ENCODE results near the gene TRIM71. TPM values are rescaled to one million over a fixed set of nuclear protein-coding genes. Genes with fewer than 3 reads are reported as not detected.
A peak's percentile ranks its signal among the peaks of the same experiment; 100 is the strongest.

TRIM71 gene
- polyA plus RNA-seq, 6 donors from 2014 or later: not detected

GRCh38 chr3:32852146-32852545, 34.3 kb downstream of the TRIM71 start:
- Mint-ChIP-seq H3K4me1 (no peaks in the 10 kb centered on the region), H3K27me3 (peaks cover 0 to 10% (median 0%) of the 10 kb centered on the region in 3 donors), H3K36me3 (no peaks in the 10 kb centered on the region), H3K9me3 (no peaks in the 10 kb centered on the region), H3K27ac (peak overlapping the region in 1 of 6 donors; percentile 58), H3K4me3 (no peak overlapping the region)
- no peak for DNase-seq
- no peak for ATAC-seq (ENCODE audit: low read depth in 2 of 2)

- Mint-ChIP-seq H3K4me3 (no peak overlapping the region), H3K27me3 (peaks cover 0 to 10% (median 0%) of the 10 kb centered on the region in 3 donors), H3K36me3 (no peaks in the 10 kb centered on the region), H3K27ac (no peak overlapping the region), H3K9me3 (no peaks in the 10 kb centered on the region), H3K4me1 (no peaks in the 10 kb centered on the region)
- DNase-seq: no peak
- no peak for ATAC-seq (ENCODE audit: low read depth in 2 of 2)
Observed at GRCh38 chr3:32855350-32855953, 37.7 kb downstream of the TRIM71 start.

GRCh38 chr3:32856355-32856889, 38.6 kb downstream of the TRIM71 start:
- H3K27ac Mint-ChIP-seq: no peak overlapping the region
- H3K4me1 Mint-ChIP-seq: no peaks in the 10 kb centered on the region
- H3K9me3 Mint-ChIP-seq: no peaks in the 10 kb centered on the region
- no peak overlapping the region for H3K4me3 Mint-ChIP-seq
- no peak for ATAC-seq (ENCODE audit: low read depth in 2 of 2)
- DNase-seq: no peak
- H3K27me3 Mint-ChIP-seq: peaks cover 0 to 9% (median 0%) of the 10 kb centered on the region in 3 donors
- H3K36me3 Mint-ChIP-seq: no peaks in the 10 kb centered on the region

GRCh38 chr3:32856901-32857507, 39.2 kb downstream of the TRIM71 start:
- Mint-ChIP-seq H3K36me3 (no peaks in the 10 kb centered on the region), H3K4me1 (no peaks in the 10 kb centered on the region), H3K4me3 (no peak overlapping the region), H3K27ac (no peak overlapping the region), H3K27me3 (peaks cover 0 to 3% (median 0%) of the 10 kb centered on the region in 3 donors), H3K9me3 (no peaks in the 10 kb centered on the region)
- ATAC-seq (ENCODE audit: low read depth in 2 of 2) (no peak), DNase-seq (no peak)

GRCh38 chr3:32857921-32858320, 40.1 kb downstream of the TRIM71 start:
- DNase-seq (no peak), ATAC-seq (ENCODE audit: low read depth in 2 of 2) (no peak)
- H3K36me3 Mint-ChIP-seq: no peaks in the 10 kb centered on the region
- no peaks in the 10 kb centered on the region for H3K9me3 Mint-ChIP-seq
- no peaks in the 10 kb centered on the region for H3K27me3 Mint-ChIP-seq
- H3K4me1 Mint-ChIP-seq: no peaks in the 10 kb centered on the region
- peak overlapping the region in 1 of 6 donors; percentile 63 for H3K27ac Mint-ChIP-seq
- no peak overlapping the region for H3K4me3 Mint-ChIP-seq

- Mint-ChIP-seq H3K9me3 (no peaks in the 10 kb centered on the region), H3K4me3 (no peak overlapping the region), H3K4me1 (no peaks in the 10 kb centered on the region), H3K27me3 (no peaks in the 10 kb centered on the region), H3K36me3 (no peaks in the 10 kb centered on the region), H3K27ac (no peak overlapping the region)
- DNase-seq: no peak
- no peak for ATAC-seq (ENCODE audit: low read depth in 2 of 2)
Observed at GRCh38 chr3:32859604-32860237, 41.9 kb downstream of the TRIM71 start.

GRCh38 chr3:32860499-32860898, 42.7 kb downstream of the TRIM71 start:
- no peak for DNase-seq
- no peak overlapping the region for H3K27ac Mint-ChIP-seq
- no peaks in the 10 kb centered on the region for H3K9me3 Mint-ChIP-seq
- H3K4me3 Mint-ChIP-seq: peak overlapping the region in 1 of 8 donors; percentile 51
- H3K4me1 Mint-ChIP-seq: no peaks in the 10 kb centered on the region
- no peaks in the 10 kb centered on the region for H3K36me3 Mint-ChIP-seq
- no peak for ATAC-seq (ENCODE audit: low read depth in 2 of 2)
- H3K27me3 Mint-ChIP-seq: no peaks in the 10 kb centered on the region

GRCh38 chr3:32861681-32862080, 43.9 kb downstream of the TRIM71 start:
- Mint-ChIP-seq H3K27ac (no peak overlapping the region), H3K27me3 (no peaks in the 10 kb centered on the region), H3K4me1 (no peaks in the 10 kb centered on the region)

GRCh38 chr3:32862247-32862935, 44.6 kb downstream of the TRIM71 start:
- H3K4me1 Mint-ChIP-seq: no peaks in the 10 kb centered on the region
- H3K27ac Mint-ChIP-seq: no peak overlapping the region
- peak overlapping the region in 1 of 8 donors; percentile 53 for H3K4me3 Mint-ChIP-seq
- ATAC-seq (ENCODE audit: low read depth in 2 of 2): no peak
- no peaks in the 10 kb centered on the region for H3K36me3 Mint-ChIP-seq
- H3K27me3 Mint-ChIP-seq: no peaks in the 10 kb centered on the region
- DNase-seq: no peak
- H3K9me3 Mint-ChIP-seq: no peaks in the 10 kb centered on the region

More at GRCh38 chr3:32861681-32862080, 43.9 kb downstream of the TRIM71 start:
- H3K4me3 Mint-ChIP-seq: no peak overlapping the region
- H3K36me3 Mint-ChIP-seq: no peaks in the 10 kb centered on the region
- ATAC-seq (ENCODE audit: low read depth in 2 of 2): no peak
- H3K9me3 Mint-ChIP-seq: no peaks in the 10 kb centered on the region
- no peak for DNase-seq

GRCh38 chr3:32862936-32863487, 45.2 kb downstream of the TRIM71 start:
- Mint-ChIP-seq H3K9me3 (no peaks in the 10 kb centered on the region), H3K27ac (no peak overlapping the region), H3K4me1 (no peaks in the 10 kb centered on the region), H3K27me3 (no peaks in the 10 kb centered on the region), H3K36me3 (no peaks in the 10 kb centered on the region), H3K4me3 (no peak overlapping the region)
- ATAC-seq (ENCODE audit: low read depth in 2 of 2): no peak
- no peak for DNase-seq

- DNase-seq (no peak), ATAC-seq (ENCODE audit: low read depth in 2 of 2) (no peak)
- Mint-ChIP-seq H3K4me3 (no peak overlapping the region), H3K4me1 (no peaks in the 10 kb centered on the region), H3K27me3 (no peaks in the 10 kb centered on the region), H3K27ac (no peak overlapping the region), H3K9me3 (no peaks in the 10 kb centered on the region), H3K36me3 (no peaks in the 10 kb centered on the region)
Observed at GRCh38 chr3:32865383-32865782, 47.6 kb downstream of the TRIM71 start.

GRCh38 chr3:32866533-32866932, 48.7 kb downstream of the TRIM71 start:
- Mint-ChIP-seq H3K36me3 (no peaks in the 10 kb centered on the region), H3K27me3 (no peaks in the 10 kb centered on the region), H3K9me3 (no peaks in the 10 kb centered on the region), H3K4me1 (no peaks in the 10 kb centered on the region), H3K4me3 (no peak overlapping the region), H3K27ac (peak overlapping the region in 3 of 6 donors; percentile 10 to 58 (median 53))
- DNase-seq (no peak), ATAC-seq (ENCODE audit: low read depth in 2 of 2) (no peak)

GRCh38 chr3:32867954-32868353, 50.2 kb downstream of the TRIM71 start:
- no peak for ATAC-seq (ENCODE audit: low read depth in 2 of 2)
- Mint-ChIP-seq H3K4me1 (no peaks in the 10 kb centered on the region), H3K27ac (peak overlapping the region in 1 of 6 donors; percentile 39), H3K4me3 (no peak overlapping the region), H3K27me3 (peaks cover 0 to 5% (median 0%) of the 10 kb centered on the region in 3 donors), H3K9me3 (no peaks in the 10 kb centered on the region), H3K36me3 (no peaks in the 10 kb centered on the region)
- DNase-seq: no peak
